GM04503 (cell line): Measurements from ENCODE around the gene TRPV3.
"Not testable (repeated sequence)": the region's sequence is repeated elsewhere in the genome, so short reads cannot be mapped to it uniquely, and the experiment has no call there.

ENCODE experiments used
- DNase-seq: peaks from one replicate; pipeline ENCODE4 v3.0.0-alpha.2; 2012; ENCODE audit warnings: low read depth

The TRPV3 gene

GRCh38 chr17:3557768-3558583 lies at the start of gene TRPV3:
TSS of gene TRPV3 (minus strand) at chr17:3557812. CDS start at chr17:3554850, 2,962 bp downstream.
- DNase-seq = no peak

- DNase-seq = no peak
Measured at GRCh38 chr17:3603870-3604259, 46.3 kb upstream of the TRPV3 start.

GRCh38 chr17:3603119-3603869 lies 45.7 kb upstream of the TRPV3 start:
- DNase-seq = peak; percentile 43

GRCh38 chr17:3602499-3602898 lies 44.9 kb upstream of the TRPV3 start:
- no peak for DNase-seq

- no peak for DNase-seq
Measured at GRCh38 chr17:3600529-3601205, 43.1 kb upstream of the TRPV3 start.

- no peak for DNase-seq
Measured at GRCh38 chr17:3598078-3598477, 40.5 kb upstream of the TRPV3 start.

- no peak for DNase-seq
Measured at GRCh38 chr17:3596804-3597464, 39.3 kb upstream of the TRPV3 start.

GRCh38 chr17:3594976-3595375 lies 37.4 kb upstream of the TRPV3 start:
- no peak for DNase-seq

GRCh38 chr17:3594051-3594800 lies 36.6 kb upstream of the TRPV3 start:
- no peak for DNase-seq

GRCh38 chr17:3593384-3593783 lies 35.8 kb upstream of the TRPV3 start:
- no peak for DNase-seq

- DNase-seq = no peak
Measured at GRCh38 chr17:3592216-3592860, 34.7 kb upstream of the TRPV3 start.

- DNase-seq = no peak
Measured at GRCh38 chr17:3590768-3591167, 33.2 kb upstream of the TRPV3 start.

- DNase-seq = no peak
Measured at GRCh38 chr17:3590231-3590630, 32.6 kb upstream of the TRPV3 start.

- DNase-seq = no peak
Measured at GRCh38 chr17:3589784-3590183, 32.2 kb upstream of the TRPV3 start.

GRCh38 chr17:3585826-3586225 lies 28.2 kb upstream of the TRPV3 start:
- DNase-seq = no peak

GRCh38 chr17:3583456-3583855 lies 25.8 kb upstream of the TRPV3 start:
- DNase-seq = no peak

- no peak for DNase-seq
Measured at GRCh38 chr17:3582915-3583314, 25.3 kb upstream of the TRPV3 start.

- DNase-seq = not testable (repeated sequence)
Measured at GRCh38 chr17:3578667-3579066, 21.1 kb upstream of the TRPV3 start.

- DNase-seq = no peak
Measured at GRCh38 chr17:3576970-3577369, 19.4 kb upstream of the TRPV3 start.

- DNase-seq = peak; percentile 94
Measured at GRCh38 chr17:3575511-3575910, 17.9 kb upstream of the TRPV3 start.

- DNase-seq = no peak
Measured at GRCh38 chr17:3574231-3574630, 16.6 kb upstream of the TRPV3 start.
